A549 (cell line): Measurements from ENCODE around the gene CIB4. TPM values are rescaled to one million over a fixed set of nuclear protein-coding genes. Genes with fewer than 3 reads are reported as not detected.

Experiments
- ATAC-seq, 2 experiments: fragments of 200-7000 bp in 1 of 2; fragments of >200 bp in 1 of 2; cut with Nextera tagmentation in 1 of 2; cut with Tn5 transposase in 1 of 2; 3 replicates each; pipeline versions ENCODE4 v1.8.0 to v1.9.1; 2018 to 2020; ENCODE audit warnings: mild to moderate bottlenecking in 1 of 2, moderate library complexity in 1 of 2
- CTCF ChIA-PET: fragments of 300-600 bp; sonication (Branson Sonifier 250); formaldehyde crosslinking; extraction: SDS; loops from one replicate; lab custom pipeline; 2021; ENCODE audit warnings: antibody characterized with exemption, inconsistent platforms; lab: Yijun Ruan, JAX
- POLR2A ChIA-PET: fragments of 350-600 bp; formaldehyde crosslinking; extraction: SDS; loops from one replicate; lab custom pipeline; 2021; ENCODE audit warnings: antibody characterized with exemption, inconsistent platforms; lab: Yijun Ruan, JAX
- DNase-seq, 2 experiments: peaks; one replicate each; pipeline versions ENCODE4 v3.0.0 to v3.0.0-alpha.2; 2011 to 2016; ENCODE audit warnings: low read depth in 1 of 2, low spot score in 1 of 2
- FAIRE-seq: peaks from 2 replicates; lab custom pipeline; 2011; peaks lifted over from hg19 to GRCh38; lab: Jason Lieb, UNC
- H3K27ac ChIP-seq, 2 experiments: fragments of >200 bp; sonication (Bioruptor Twin); formaldehyde crosslinking; 3 replicates each; pipeline ENCODE4 v1.5.1; 2016 to 2017
- H3K4me1 ChIP-seq: fragments of >200 bp; sonication (Bioruptor Twin); formaldehyde crosslinking; 3 replicates; pipeline ENCODE4 v1.6.1; 2016
- H3K4me2 ChIP-seq: fragments of >200 bp; sonication (Bioruptor Twin); formaldehyde crosslinking; 3 replicates; pipeline ENCODE4 v1.6.1; 2016
- H3K4me3 ChIP-seq: fragments of >200 bp; sonication (Bioruptor Twin); formaldehyde crosslinking; 3 replicates; pipeline ENCODE4 v1.5.1; 2016
- H3K9me3 ChIP-seq: fragments of >200 bp; sonication (Bioruptor Twin); formaldehyde crosslinking; 3 replicates; pipeline ENCODE4 v1.6.1; 2016
- CBX2 ChIP-seq: fragments of 200-600 bp; sonication (generic); IDR thresholded peaks from 2 replicates; pipeline ENCODE4 v1.6.1; 2016; ENCODE audit warnings: low read depth, mild to moderate bottlenecking, borderline replicate concordance
- CEBPB ChIP-seq, 2 experiments: fragments of >200 bp in 1 of 2; sonication (Bioruptor Twin) in 1 of 2; formaldehyde crosslinking in 1 of 2; IDR thresholded peaks; 2 replicates each; pipeline ENCODE4 v1.6.1; 2012 to 2016
- CHD4 ChIP-seq: fragments of 200-600 bp; sonication (generic); IDR thresholded peaks from 2 replicates; pipeline ENCODE4 v1.6.1; 2016; ENCODE audit warnings: antibody characterized with exemption, mild to moderate bottlenecking, borderline replicate concordance
- FOSL2 ChIP-seq, 2 experiments: fragments of 450-650 bp in 1 of 2; fragments of >200 bp in 1 of 2; sonication (Bioruptor Twin) in 1 of 2; formaldehyde crosslinking; IDR thresholded peaks; 2 replicates each; pipeline versions ENCODE4 v1.5.0 to v1.6.1; 2016 to 2020; ENCODE audit warnings: mild to moderate bottlenecking in 1 of 2, moderate library complexity in 1 of 2
- HMGXB4 ChIP-seq: fragments of 250-450 bp; sonication (Bioruptor Pico); IDR thresholded peaks from 2 replicates; pipeline ENCODE4 v1.5.0; 2021; ENCODE audit warnings: mild to moderate bottlenecking, moderate library complexity, borderline replicate concordance
- HOXA7 ChIP-seq: fragments of 250-450 bp; sonication (Bioruptor Pico); IDR thresholded peaks from 2 replicates; pipeline ENCODE4 v1.5.0; 2020; ENCODE audit warnings: mild to moderate bottlenecking, moderate library complexity
- JUN ChIP-seq, 2 experiments: fragments of >200 bp; sonication (Bioruptor Twin); formaldehyde crosslinking; IDR thresholded peaks; 2 replicates in 1 of 2; 3 replicates in 1 of 2; pipeline ENCODE4 v1.6.1; 2016 to 2017
- KDM1A ChIP-seq: fragments of 200-600 bp; sonication (generic); IDR thresholded peaks from 2 replicates; pipeline ENCODE4 v1.6.1; 2016; ENCODE audit warnings: low read depth, mild to moderate bottlenecking
- MAZ ChIP-seq: fragments of 150-350 bp; IDR thresholded peaks from 2 replicates; pipeline ENCODE4 v1.6.1; 2014; ENCODE audit warnings: antibody characterized with exemption, low read depth, low read length, borderline replicate concordance
- NFE2L2 ChIP-seq: fragments of 150-350 bp; conservative IDR thresholded peaks from 2 replicates; pipeline ENCODE4 v1.6.1; 2014; ENCODE audit warnings: low read length
- NPAS2 ChIP-seq: fragments of 250-450 bp; sonication (Bioruptor Pico); IDR thresholded peaks from 2 replicates; pipeline ENCODE4 v1.8.0; 2022; ENCODE audit warnings: mild to moderate bottlenecking, moderate library complexity, borderline replicate concordance
- POLR2AphosphoS2 ChIP-seq: conservative IDR thresholded peaks from 2 replicates; pipeline ENCODE4 v1.6.1; 2012; ENCODE audit warnings: low read length, improper control_type of control experiment, inconsistent platforms
- RAD21 ChIP-seq, 2 experiments: fragments of >200 bp in 1 of 2; sonication (Bioruptor Twin) in 1 of 2; formaldehyde crosslinking in 1 of 2; IDR thresholded peaks in 1 of 2; conservative IDR thresholded peaks in 1 of 2; 2 replicates in 1 of 2; 3 replicates in 1 of 2; pipeline ENCODE4 v1.6.1; 2012 to 2018; ENCODE audit warnings: inconsistent platforms in 1 of 2
- RARB ChIP-seq: fragments of 250-450 bp; sonication (Bioruptor Pico); IDR thresholded peaks from 2 replicates; pipeline ENCODE4 v1.8.0; 2021; ENCODE audit warnings: mild to moderate bottlenecking, moderate library complexity
- REST ChIP-seq: fragments of 200-600 bp; sonication (generic); IDR thresholded peaks from 2 replicates; pipeline ENCODE4 v1.6.1; 2016; ENCODE audit warnings: antibody characterized with exemption, mild to moderate bottlenecking, moderate library complexity
- SMC3 ChIP-seq: fragments of >200 bp; sonication (Bioruptor Twin); formaldehyde crosslinking; IDR thresholded peaks from 3 replicates; pipeline ENCODE4 v1.6.1; 2018; ENCODE audit warnings: inconsistent platforms
- WGBS: methylation state at CpG from one replicate; pipeline ENCODE4 v1.1.6; 2017; ENCODE audit errors: missing lambda C conversion rate; 5-methylcytosine and 5-hydroxymethylcytosine counted together
- polyA plus RNA-seq, 4 experiments: library from polyadenylated mRNA; depleted of rRNA in 3 of 4; stranded (reverse); fragments of >200 nt; fragmentation: RNase III in 1 of 4; extraction: RNeasy Plus Mini Kit Qiagen cat#74134 plus additional on column Dnase treatment in 1 of 4; gene quantifications; 2 replicates in 3 of 4; 3 replicates in 1 of 4; pipeline ENCODE4 v1.2.3, GENCODE V29; 2011 to 2017
- TF ChIP-seq, protein P1 (sequence below): fragments of >200 bp; sonication (Bioruptor Twin); formaldehyde crosslinking; IDR thresholded peaks from 3 replicates; pipeline ENCODE4 v1.6.1; 2016
- TF ChIP-seq, protein P2 (sequence below): fragments of >200 bp; sonication (Bioruptor Twin); formaldehyde crosslinking; IDR thresholded peaks from 2 replicates; pipeline ENCODE4 v1.6.1; 2016
- TF ChIP-seq, protein P3 (sequence below): IDR thresholded peaks from 2 replicates; pipeline ENCODE4 v1.6.1; 2012; ENCODE audit warnings: low read depth, borderline replicate concordance

CIB4 gene
- polyA plus RNA-seq, 2 of the 4 experiments (the other 2 are of a cell fraction) = 0.30 to 1.0 TPM

DNA sequence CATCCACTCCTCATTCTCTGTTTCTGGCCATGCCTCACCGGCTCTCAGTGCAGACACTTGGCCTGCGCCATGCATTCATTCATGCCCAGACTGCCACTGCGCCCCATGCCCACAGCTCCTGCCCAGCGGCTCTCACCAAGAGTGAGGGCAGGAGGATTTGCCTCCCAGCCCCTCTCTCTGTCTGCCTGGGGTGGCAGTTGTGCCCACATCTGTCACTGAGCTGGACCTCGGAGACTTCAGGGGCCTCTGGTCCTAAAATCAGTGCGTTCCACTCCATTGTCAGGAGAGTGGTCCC lies 75.1 kb downstream of the CIB4 start:
- ATAC-seq (no peak), FAIRE-seq (no peak), DNase-seq (no peak)
- Histone ChIP-seq H3K4me2 (no peak overlapping the region), H3K4me3 (no peak overlapping the region), H3K9me3 (no peaks in the 10 kb centered on the region), H3K4me1 (peaks cover 8% of the 10 kb centered on the region; the same call in 1 of the 3 replicates), H3K27ac (no peak overlapping the region)
- ChIA-PET POLR2A (interaction anchor here (1.2 kb wide), 1 partner anchor 8 kb away, joined by 4 read pairs; no protein-coding TSS in a partner anchor), CTCF (interaction anchor here (1.0 to 18.2 kb wide), 9 partner anchors 9 to 190 kb away, joined by 3 to 237 read pairs (median 4); no protein-coding TSS in a partner anchor)
- 76% methylated on average over 6 of the region's 6 CpGs for WGBS
- TF ChIP-seq REST (no peak), JUN (IDR thresholded peaks at IDR 0.05) (no peak), FOSL2 (IDR thresholded peaks at IDR 0.05) (no peak), FOSL2 (CRISPR knock-in tag; IDR thresholded peaks at IDR 0.05) (no peak), KDM1A (no peak), HMGXB4 (CRISPR knock-in tag) (no peak), SMC3 (no peak), POLR2AphosphoS2 (no peak), RAD21 (conservative IDR thresholded peaks at IDR 0.05 in 1 of 2, IDR thresholded peaks at IDR 0.05 in 1 of 2) (no peak), CHD4 (no peak), HOXA7 (no peak), NPAS2 (CRISPR knock-in tag) (no peak), CBX2 (no peak), RARB (CRISPR knock-in tag) (no peak), NFE2L2 (no peak), MAZ (no peak), CEBPB (IDR thresholded peaks at IDR 0.05) (no peak)
- TF ChIP-seq, protein P1, sequence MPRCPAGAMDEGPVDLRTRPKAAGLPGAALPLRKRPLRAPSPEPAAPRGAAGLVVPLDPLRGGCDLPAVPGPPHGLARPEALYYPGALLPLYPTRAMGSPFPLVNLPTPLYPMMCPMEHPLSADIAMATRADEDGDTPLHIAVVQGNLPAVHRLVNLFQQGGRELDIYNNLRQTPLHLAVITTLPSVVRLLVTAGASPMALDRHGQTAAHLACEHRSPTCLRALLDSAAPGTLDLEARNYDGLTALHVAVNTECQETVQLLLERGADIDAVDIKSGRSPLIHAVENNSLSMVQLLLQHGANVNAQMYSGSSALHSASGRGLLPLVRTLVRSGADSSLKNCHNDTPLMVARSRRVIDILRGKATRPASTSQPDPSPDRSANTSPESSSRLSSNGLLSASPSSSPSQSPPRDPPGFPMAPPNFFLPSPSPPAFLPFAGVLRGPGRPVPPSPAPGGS = no peak
- TF ChIP-seq, protein P2, sequence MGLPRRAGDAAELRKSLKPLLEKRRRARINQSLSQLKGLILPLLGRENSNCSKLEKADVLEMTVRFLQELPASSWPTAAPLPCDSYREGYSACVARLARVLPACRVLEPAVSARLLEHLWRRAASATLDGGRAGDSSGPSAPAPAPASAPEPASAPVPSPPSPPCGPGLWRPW = no peak
- TF ChIP-seq, protein P3, sequence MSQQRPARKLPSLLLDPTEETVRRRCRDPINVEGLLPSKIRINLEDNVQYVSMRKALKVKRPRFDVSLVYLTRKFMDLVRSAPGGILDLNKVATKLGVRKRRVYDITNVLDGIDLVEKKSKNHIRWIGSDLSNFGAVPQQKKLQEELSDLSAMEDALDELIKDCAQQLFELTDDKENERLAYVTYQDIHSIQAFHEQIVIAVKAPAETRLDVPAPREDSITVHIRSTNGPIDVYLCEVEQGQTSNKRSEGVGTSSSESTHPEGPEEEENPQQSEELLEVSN = no peak
